ENCODE data around the gene CAMK2D.

DNA sequence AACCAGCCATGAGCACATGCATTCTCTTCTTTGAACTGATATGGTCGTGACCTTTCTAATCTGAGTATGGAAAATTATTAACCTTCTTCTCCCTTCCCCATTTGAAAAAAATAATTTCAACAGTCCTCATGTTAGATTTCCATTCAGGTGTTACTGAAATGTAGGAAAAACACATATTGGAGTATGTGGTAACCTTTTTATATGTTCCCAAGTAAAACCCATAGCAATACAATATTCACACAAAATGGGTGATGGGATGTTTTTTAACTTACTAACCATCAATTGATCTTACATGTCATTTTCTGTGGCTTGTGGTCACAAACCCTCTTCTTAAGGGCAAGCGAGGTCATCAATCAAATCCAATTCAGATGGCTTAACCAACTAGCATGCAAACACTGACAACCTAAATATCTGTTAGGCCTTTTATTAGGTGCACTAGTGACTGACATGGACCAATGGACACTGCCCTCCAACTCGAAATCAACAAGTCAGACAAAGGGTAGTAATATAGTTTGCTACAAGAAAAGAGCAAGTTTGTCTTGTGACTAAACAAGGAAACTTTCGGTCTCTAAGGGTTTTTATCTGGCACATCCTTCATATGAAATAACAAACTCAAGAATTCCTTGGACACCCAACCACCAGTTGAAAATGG lies 74.3 kb downstream of the CAMK2D start:
- TF ChIP-seq POLR2A (IDR thresholded peaks at IDR 0.05) (no peak), POLR2AphosphoS5 (IDR thresholded peaks at IDR 0.05) (no peak), EP300 (IDR thresholded peaks at IDR 0.05) (no peak)
- TF ChIP-seq, protein P1, sequence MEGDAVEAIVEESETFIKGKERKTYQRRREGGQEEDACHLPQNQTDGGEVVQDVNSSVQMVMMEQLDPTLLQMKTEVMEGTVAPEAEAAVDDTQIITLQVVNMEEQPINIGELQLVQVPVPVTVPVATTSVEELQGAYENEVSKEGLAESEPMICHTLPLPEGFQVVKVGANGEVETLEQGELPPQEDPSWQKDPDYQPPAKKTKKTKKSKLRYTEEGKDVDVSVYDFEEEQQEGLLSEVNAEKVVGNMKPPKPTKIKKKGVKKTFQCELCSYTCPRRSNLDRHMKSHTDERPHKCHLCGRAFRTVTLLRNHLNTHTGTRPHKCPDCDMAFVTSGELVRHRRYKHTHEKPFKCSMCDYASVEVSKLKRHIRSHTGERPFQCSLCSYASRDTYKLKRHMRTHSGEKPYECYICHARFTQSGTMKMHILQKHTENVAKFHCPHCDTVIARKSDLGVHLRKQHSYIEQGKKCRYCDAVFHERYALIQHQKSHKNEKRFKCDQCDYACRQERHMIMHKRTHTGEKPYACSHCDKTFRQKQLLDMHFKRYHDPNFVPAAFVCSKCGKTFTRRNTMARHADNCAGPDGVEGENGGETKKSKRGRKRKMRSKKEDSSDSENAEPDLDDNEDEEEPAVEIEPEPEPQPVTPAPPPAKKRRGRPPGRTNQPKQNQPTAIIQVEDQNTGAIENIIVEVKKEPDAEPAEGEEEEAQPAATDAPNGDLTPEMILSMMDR (IDR thresholded peaks at IDR 0.05), result no peak
